Measurements from ENCODE around the gene THRAP3. TPM values are rescaled to one million over a fixed set of nuclear protein-coding genes. Genes with fewer than 3 reads are reported as not detected.

The THRAP3 gene
- total and polyA plus RNA-seq, 2 experiments from 2014 or later = 127 to 161 TPM

GRCh38 chr1:36284061-36284460, 59.8 kb downstream of the THRAP3 start (continued):
- TF ChIP-seq CTCF (conservative IDR thresholded peaks at IDR 0.05; ENCODE audit: low read depth in 2 of 2) (no peak), EZH2phosphoT487 (IDR thresholded peaks at IDR 0.05; ENCODE audit: unreplicated experiment) (no peak), EZH2 (IDR thresholded peaks at IDR 0.05; ENCODE audit: low read depth, unreplicated experiment) (no peak), POLR2AphosphoS5 (IDR thresholded peaks at IDR 0.05; ENCODE audit: low read depth) (no peak)
- TF ChIP-seq, protein P1, sequence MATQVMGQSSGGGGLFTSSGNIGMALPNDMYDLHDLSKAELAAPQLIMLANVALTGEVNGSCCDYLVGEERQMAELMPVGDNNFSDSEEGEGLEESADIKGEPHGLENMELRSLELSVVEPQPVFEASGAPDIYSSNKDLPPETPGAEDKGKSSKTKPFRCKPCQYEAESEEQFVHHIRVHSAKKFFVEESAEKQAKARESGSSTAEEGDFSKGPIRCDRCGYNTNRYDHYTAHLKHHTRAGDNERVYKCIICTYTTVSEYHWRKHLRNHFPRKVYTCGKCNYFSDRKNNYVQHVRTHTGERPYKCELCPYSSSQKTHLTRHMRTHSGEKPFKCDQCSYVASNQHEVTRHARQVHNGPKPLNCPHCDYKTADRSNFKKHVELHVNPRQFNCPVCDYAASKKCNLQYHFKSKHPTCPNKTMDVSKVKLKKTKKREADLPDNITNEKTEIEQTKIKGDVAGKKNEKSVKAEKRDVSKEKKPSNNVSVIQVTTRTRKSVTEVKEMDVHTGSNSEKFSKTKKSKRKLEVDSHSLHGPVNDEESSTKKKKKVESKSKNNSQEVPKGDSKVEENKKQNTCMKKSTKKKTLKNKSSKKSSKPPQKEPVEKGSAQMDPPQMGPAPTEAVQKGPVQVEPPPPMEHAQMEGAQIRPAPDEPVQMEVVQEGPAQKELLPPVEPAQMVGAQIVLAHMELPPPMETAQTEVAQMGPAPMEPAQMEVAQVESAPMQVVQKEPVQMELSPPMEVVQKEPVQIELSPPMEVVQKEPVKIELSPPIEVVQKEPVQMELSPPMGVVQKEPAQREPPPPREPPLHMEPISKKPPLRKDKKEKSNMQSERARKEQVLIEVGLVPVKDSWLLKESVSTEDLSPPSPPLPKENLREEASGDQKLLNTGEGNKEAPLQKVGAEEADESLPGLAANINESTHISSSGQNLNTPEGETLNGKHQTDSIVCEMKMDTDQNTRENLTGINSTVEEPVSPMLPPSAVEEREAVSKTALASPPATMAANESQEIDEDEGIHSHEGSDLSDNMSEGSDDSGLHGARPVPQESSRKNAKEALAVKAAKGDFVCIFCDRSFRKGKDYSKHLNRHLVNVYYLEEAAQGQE (IDR thresholded peaks at IDR 0.05; ENCODE audit: unreplicated experiment) = no peak

- no peaks in the 10 kb centered on the region for H3K9me2 ChIP-seq (ENCODE audit: insufficient read depth)
- Mint-ChIP-seq H3K27ac (no peak overlapping the region), H3K4me1 (no peaks in the 10 kb centered on the region; the same call in 2 of the 3 replicates), H3K4me3 (no peak overlapping the region), H3K36me3 (ENCODE audit: low read depth) (peaks cover 56% of the 10 kb centered on the region), H3K27me3 (ENCODE audit: insufficient read depth, low read depth, poor library complexity) (peaks cover 3% of the 10 kb centered on the region), H3K9me3 (no peaks in the 10 kb centered on the region)
- peaks cover 42% of the 10 kb centered on the region for H3K79me2 ChIP-seq (replicated peaks; ENCODE audit: insufficient read depth)
- 0 out of 2 replicates have a peak overlapping the region, but pooled peaks have one; percentile 20 for H3K27ac ChIP-seq (ENCODE audit: low read depth)
- DNase-seq (ENCODE audit: low spot score) (no peak), ATAC-seq (no peak)
- H4K20me1 ChIP-seq (replicated peaks; ENCODE audit: insufficient read depth) = peaks cover 39% of the 10 kb centered on the region
- no peak overlapping the region for H3K4me3 ChIP-seq
- H3K4me1 ChIP-seq (ENCODE audit: insufficient read depth) = no peaks in the 10 kb centered on the region
- peaks cover 23% of the 10 kb centered on the region for H3F3A ChIP-seq (replicated peaks; ENCODE audit: low read depth)
- no peak overlapping the region for H2AFZ ChIP-seq
- TF ChIP-seq, protein P2, sequence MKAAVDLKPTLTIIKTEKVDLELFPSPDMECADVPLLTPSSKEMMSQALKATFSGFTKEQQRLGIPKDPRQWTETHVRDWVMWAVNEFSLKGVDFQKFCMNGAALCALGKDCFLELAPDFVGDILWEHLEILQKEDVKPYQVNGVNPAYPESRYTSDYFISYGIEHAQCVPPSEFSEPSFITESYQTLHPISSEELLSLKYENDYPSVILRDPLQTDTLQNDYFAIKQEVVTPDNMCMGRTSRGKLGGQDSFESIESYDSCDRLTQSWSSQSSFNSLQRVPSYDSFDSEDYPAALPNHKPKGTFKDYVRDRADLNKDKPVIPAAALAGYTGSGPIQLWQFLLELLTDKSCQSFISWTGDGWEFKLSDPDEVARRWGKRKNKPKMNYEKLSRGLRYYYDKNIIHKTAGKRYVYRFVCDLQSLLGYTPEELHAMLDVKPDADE (IDR thresholded peaks at IDR 0.05) = no peak
- TF ChIP-seq STAT1 (IDR thresholded peaks at IDR 0.05; ENCODE audit: unreplicated experiment) (no peak), ZNF331 (CRISPR knock-in tag; IDR thresholded peaks at IDR 0.05; ENCODE audit: low read depth) (no peak), ZNF114 (CRISPR knock-in tag; IDR thresholded peaks at IDR 0.05) (no peak), CTCF (conservative IDR thresholded peaks at IDR 0.05; ENCODE audit: low read depth in 2 of 2) (no peak), POLR2AphosphoS5 (IDR thresholded peaks at IDR 0.05; ENCODE audit: low read depth) (no peak), EZH2phosphoT487 (IDR thresholded peaks at IDR 0.05; ENCODE audit: unreplicated experiment) (no peak)
- TF ChIP-seq, protein P1 (IDR thresholded peaks at IDR 0.05; ENCODE audit: unreplicated experiment) = no peak
- H3K36me3 ChIP-seq (ENCODE audit: insufficient read depth) = peaks cover 36% of the 10 kb centered on the region
- no peak overlapping the region for H3K4me2 ChIP-seq
- no peaks in the 10 kb centered on the region for H3K27me3 ChIP-seq (ENCODE audit: insufficient read depth)
Observed at GRCh38 chr1:36284517-36284916, 60.3 kb downstream of the THRAP3 start.
